Measurements from ENCODE around the gene CFAP57. TPM values are rescaled to one million over a fixed set of nuclear protein-coding genes. Genes with fewer than 3 reads are reported as not detected.

CFAP57 gene
- total and polyA plus RNA-seq, 2 of the 8 experiments (the other 6 are each of a cell fraction or from before 2014, with no cell fraction given): 0.20 to 0.80 TPM

- TF ChIP-seq USF2 (IDR thresholded peaks at IDR 0.05; ENCODE audit: low read length) (no peak), TAF7 (optimal IDR thresholded peaks at IDR 0.05; ENCODE audit: borderline replicate concordance, low read depth, low read length) (no peak), KDM4A (IDR thresholded peaks at IDR 0.05; ENCODE audit: low read depth, low read length, severe bottlenecking) (no peak)
These were observed 65.0 kb downstream of the CFAP57 start (continued) for GRCh38 chr1:43237121-43237520.

All from H1 (cell line).